NCI-H226 (cell line): ENCODE results near the gene SF3A2.

Source experiments
- DNase-seq: peaks from one replicate; pipeline ENCODE4 v3.0.0-alpha.2; 2015

Gene SF3A2

GRCh38 chr19:2208975-2209374 lies 27.6 kb upstream of the SF3A2 start:
- no peak for DNase-seq

DNA sequence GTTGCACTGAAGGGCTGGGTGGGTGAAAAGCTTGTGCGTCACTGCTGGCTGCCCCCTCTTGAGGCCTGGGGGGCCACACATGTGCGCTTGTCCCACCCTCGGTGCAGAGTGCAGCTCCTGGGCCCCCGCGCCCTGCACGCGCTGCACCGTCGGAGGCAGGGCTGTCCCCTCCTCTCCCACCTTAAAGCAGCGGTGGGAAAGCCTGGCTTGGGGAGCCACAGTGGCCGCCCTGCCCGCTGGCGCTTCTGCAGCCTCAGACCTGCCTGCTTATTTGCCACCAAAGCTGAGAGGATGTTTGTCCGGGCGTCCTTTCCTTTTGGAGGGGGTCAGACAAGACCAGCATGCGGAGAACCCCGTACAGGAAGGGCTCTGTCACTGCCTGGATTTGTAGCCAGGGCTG lies 27.2 kb upstream of the SF3A2 start:
- DNase-seq, result no peak

DNA sequence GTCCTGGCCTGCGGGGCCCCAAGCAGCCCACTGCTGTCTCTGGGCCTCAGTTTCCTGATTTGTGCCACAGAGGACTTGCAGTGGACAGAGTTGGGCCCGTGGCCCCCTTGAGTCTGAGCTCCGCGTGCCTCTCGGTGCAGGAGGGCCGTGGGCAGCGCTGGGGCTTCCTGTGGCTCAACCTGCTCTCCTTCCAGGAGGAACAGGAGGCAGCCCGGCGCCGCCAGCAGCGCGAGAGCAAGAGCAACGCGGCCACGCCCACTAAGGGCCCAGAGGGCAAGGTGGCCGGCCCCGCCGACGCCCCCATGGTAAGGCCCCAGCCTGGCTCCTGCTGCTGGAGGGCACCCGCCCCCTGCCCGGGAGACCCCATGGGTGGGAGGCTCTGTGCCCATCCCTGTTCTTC lies 26.4 kb upstream of the SF3A2 start:
- DNase-seq, result no peak

GRCh38 chr19:2210987-2211740 lies 25.5 kb upstream of the SF3A2 start:
- no peak for DNase-seq

DNA sequence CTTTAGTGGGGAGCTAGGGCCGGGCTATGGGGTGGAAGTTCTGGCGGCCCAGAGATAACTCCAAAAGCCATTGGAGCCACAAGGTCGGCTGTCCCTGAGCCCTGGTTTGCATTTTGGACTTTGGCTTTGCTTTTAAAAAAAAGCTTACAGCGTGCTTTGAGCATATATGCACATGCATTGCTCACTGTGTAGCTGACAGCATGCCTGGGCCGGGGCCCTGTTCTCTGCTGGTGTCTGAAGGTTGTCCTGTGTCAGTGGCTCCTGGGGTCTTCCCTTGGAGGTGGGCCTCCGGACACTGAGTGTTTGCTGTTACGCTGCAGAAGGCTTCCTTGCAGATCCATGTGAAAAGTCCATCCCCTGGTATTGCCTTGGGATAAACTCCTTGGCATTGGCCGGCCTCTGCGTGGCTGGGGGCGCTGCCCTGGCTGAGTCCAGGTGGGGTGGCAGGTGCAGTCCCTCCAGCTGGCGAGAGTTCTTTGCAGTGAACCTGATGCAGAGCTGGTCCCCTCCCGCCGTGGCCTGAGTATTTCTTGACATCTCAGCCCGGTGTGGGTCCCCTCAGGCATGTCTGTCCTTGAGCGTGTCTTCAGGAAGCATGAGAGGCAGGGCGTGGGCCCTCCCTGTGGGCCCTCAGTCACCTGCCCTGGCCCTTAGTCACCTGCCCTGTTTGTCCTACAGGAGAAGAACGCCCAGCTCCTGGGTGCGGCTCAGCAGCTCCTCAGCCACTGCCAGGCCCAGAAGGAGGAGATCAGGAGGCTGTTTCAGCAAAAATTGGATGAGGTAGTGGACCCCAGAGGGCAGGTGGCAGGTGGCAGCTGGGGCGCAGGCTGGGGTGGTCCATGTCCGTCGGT lies 23.5 kb upstream of the SF3A2 start:
- no peak for DNase-seq

GRCh38 chr19:2213799-2214198 lies 22.8 kb upstream of the SF3A2 start:
- DNase-seq, result no peak

DNA sequence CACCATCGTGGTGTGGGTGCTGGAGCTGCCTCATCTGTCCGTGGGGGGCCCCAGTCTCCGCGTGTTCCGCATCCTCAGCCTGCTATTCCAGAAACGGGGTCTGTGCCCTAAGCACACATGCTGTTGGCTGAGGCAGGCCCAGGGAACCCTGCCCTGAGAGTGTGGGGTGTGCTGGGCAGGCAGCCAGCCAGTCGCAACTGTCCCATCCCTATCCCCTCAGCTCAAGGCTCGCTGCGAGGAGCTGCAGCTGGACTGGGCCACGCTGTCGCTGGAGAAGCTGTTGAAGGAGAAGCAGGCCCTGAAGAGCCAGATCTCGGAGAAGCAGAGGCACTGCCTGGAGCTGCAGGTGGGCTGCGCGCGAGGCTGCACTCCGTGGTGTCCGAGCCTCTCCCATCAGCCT lies 22.4 kb upstream of the SF3A2 start:
- no peak for DNase-seq

DNA sequence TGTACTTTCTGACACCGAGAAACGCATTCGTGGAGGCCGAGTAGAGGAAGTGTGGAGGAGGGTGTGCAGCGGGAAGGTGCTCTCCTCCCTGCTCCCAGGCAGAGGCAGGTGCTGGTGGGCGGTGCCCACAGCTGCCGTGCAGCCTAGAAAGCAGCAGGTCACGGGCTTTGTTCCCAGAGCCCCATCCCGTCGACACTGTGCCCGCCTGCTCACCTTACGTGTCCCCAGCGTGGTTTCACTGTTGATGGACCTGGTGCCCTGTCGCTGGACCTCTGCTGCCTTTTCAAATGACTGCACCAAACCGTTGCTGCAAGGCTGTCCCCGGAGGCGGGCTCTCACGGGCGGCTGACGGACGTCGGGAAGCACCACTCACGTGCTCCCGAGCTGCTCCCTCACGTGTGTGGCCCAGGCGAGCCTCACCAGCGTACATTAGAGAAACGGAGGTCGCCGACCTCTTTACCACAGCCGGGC lies 21.3 kb upstream of the SF3A2 start:
- no peak for DNase-seq

DNA sequence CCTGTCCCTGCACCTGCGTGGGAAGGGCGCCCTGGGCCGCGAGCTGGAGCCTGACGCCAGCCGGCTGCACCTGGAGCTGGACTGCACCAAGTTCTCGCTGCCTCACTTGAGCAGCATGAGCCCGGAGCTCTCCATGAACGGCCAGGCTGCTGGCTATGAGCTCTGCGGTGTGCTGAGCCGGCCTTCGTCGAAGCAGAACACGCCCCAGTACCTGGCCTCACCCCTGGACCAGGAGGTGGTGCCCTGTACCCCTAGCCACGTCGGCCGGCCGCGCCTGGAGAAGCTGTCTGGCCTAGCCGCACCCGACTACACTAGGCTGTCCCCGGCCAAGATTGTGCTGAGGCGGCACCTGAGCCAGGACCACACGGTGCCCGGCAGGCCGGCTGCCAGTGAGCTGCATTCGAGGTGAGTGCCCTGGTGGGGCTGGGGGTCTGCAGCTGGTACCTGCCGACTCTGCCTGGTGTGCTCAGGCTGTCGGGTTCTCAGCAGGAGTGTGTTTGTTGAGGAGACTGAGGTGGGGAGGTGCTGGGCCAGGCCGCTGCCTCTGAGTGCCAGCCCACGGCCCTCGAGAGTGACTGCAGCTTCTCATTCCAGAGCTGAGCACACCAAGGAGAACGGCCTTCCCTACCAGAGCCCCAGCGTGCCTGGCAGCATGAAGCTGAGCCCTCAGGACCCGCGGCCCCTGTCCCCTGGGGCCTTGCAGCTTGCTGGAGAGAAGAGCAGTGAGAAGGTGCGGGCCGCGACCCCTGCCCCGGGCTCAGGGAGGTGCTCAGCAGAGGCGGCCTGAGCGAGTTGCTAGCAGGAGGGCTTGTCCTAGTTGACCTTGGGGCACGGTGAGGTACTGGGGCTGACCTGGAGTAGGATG lies 20.0 kb upstream of the SF3A2 start:
- no peak for DNase-seq

GRCh38 chr19:2217591-2217990 lies 19.0 kb upstream of the SF3A2 start:
- no peak for DNase-seq

GRCh38 chr19:2219726-2220125 lies 16.9 kb upstream of the SF3A2 start:
- DNase-seq, result no peak

DNA sequence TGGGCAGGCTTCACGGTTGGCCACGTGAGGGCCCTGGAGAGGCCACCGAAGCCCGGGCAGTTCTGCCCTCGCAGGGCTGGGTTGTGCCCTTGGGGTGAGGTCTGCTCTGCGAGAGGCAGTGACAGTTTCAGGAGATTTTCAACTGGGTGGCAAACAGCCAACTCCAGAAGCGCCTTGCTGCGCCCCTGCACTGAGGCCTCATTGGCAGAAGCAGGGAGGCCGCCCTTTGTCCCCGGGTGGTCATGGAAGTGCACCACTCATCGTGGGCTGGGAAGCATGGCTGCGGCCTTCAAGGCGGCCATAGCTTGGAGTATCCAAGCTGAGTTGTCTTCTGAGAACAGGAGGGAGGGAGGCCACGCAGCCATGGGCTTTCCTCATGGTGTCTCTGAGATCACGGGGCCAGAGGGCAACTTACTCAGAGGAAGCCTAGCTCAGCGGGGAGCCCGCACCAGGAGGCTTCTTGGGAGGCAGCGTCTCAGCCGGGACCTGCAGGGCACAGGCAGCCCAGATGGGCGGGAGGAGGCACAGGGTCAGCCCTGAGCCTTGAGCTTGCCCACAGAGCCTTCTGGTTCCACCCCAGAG lies 15.3 kb upstream of the SF3A2 start:
- no peak for DNase-seq

GRCh38 chr19:2221918-2222317 lies 14.7 kb upstream of the SF3A2 start:
- no peak for DNase-seq

GRCh38 chr19:2223391-2223790 lies 13.2 kb upstream of the SF3A2 start:
- no peak for DNase-seq

GRCh38 chr19:2223959-2224358 lies 12.7 kb upstream of the SF3A2 start:
- no peak for DNase-seq

GRCh38 chr19:2224754-2225349 lies 11.8 kb upstream of the SF3A2 start:
- DNase-seq, result no peak

DNA sequence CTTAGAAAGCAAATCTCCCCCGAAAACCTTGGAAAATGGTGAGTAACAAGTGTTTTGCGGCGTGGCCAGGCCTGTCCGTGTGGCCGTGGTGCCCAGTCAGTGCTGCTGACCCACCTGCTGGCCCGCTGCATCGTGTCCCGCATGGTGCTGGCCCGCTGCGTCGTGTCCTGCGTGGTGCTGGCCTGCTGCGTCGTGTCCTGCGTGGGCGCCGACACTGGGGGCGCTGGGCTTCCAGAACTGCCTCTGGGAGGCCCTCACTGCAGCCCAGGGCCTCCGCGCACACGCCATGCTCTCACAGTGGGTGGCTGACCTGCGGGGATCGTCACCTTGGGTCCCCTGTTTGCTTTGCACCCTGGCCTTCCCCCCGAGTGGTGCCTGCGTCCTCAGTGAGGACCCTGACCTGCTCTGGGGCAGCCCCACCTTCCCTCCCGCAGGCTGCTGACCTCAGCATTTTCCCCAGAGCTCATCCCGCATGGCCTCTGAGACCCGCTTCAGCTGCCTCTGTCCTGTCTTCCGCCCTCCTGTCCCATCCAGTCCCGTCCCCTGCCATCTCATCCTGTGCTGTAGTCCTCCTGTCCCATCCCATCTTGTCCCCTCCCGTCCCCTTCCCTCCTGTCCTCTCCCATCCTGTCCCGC lies 11.1 kb upstream of the SF3A2 start:
- DNase-seq, result no peak

GRCh38 chr19:2226051-2226839 lies 10.4 kb upstream of the SF3A2 start:
- no peak for DNase-seq

DNA sequence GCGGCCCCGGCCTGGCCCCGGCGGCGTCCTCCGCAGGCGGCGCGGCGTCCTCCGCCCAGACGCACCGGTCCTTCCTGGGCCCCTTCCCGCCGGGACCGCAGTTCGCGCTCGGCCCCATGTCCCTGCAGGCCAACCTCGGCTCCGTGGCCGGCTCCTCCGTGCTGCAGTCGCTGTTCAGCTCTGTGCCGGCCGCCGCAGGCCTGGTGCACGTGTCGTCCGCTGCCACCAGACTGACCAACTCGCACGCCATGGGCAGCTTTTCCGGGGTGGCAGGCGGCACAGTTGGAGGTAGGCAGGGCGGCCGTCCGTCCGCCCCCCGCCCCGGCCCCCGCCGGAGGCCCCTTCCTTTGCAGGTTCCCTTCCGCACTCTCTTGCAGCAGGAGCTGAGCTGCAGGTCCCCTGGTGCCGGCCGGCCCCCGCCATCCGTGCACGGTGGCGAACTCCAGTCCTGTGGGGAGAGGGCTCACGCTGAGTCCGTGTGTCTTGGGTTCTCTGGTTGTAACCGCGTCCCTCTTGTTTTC lies 9.7 kb upstream of the SF3A2 start:
- DNase-seq, result no peak

DNA sequence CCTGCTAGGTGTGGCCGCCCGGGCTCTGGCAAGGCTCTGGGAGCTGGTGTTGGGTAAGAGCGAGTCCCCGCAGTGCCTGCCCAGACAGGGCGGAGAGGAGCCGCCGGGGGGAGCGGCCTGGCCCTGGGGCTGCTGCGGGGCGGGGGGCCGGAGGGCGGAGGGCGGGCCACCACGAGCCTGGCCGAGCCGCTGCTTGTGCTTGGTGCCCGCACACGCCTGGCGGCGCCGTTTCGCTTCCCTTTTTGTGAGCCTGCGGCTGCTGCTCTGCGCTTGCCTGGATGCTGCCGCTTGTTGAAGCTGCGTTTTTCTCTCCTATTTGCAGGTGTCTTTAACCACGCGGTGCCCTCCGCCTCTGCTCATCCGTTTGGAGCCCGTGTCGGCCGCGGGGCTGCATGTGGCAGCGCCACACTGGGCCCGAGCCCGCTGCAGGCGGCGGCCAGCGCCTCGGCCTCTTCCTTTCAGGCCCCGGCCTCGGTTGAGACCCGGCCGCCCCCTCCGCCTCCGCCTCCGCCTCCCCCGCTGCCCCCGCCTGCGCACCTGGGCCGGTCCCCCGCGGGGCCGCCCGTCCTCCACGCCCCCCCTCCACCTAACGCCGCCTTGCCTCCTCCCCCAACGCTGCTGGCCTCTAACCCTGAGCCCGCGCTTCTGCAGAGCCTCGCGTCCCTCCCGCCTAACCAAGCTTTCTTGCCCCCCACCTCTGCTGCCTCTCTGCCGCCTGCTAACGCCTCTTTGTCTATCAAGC lies 9.0 kb upstream of the SF3A2 start:
- DNase-seq, result no peak
